H9 (cell line): Measurements from ENCODE around the gene ETV6. TPM values are rescaled to one million over a fixed set of nuclear protein-coding genes. Genes with fewer than 3 reads are reported as not detected.

ENCODE experiments used
- DNase-seq: peaks from one replicate; pipeline ENCODE4 v3.0.0-alpha.2; 2017
- H2AFZ ChIP-seq: one replicate; pipeline ENCODE4 v1.6.1; 2013; ENCODE audit warnings: mild to moderate bottlenecking, low read length, control low read depth, moderate library complexity
- H2AK5ac ChIP-seq: 2 replicates; pipeline ENCODE4 v1.6.1; 2013; ENCODE audit warnings: low read length, control low read depth, mixed read lengths; ENCODE audit not compliant: insufficient read length
- H2BK120ac ChIP-seq: one replicate; pipeline ENCODE4 v1.6.1; 2013; ENCODE audit warnings: low read depth, mild to moderate bottlenecking, low read length, control low read depth, inconsistent platforms; ENCODE audit not compliant: poor library complexity, severe bottlenecking
- H2BK12ac ChIP-seq: 2 replicates; pipeline ENCODE4 v1.6.1; 2013; ENCODE audit warnings: low read length, control low read depth, mixed read lengths, low read depth; ENCODE audit not compliant: insufficient read length
- H2BK15ac ChIP-seq: 2 replicates; pipeline ENCODE4 v1.6.1; 2013; ENCODE audit warnings: low read depth, low read length, control low read depth
- H2BK20ac ChIP-seq: one replicate; pipeline ENCODE4 v1.6.1; 2013; ENCODE audit warnings: low read depth, mild to moderate bottlenecking, low read length, control low read depth, inconsistent platforms; ENCODE audit not compliant: poor library complexity, severe bottlenecking
- H2BK5ac ChIP-seq: 2 replicates; pipeline ENCODE4 v1.6.1; 2013; ENCODE audit warnings: low read length, control low read depth, mixed read lengths; ENCODE audit not compliant: insufficient read length
- H3K14ac ChIP-seq: 2 replicates; pipeline ENCODE4 v1.6.1; 2013; ENCODE audit warnings: low read length, control low read depth; ENCODE audit not compliant: insufficient read depth
- H3K18ac ChIP-seq: 2 replicates; pipeline ENCODE4 v1.6.1; 2013; ENCODE audit warnings: low read depth, mild to moderate bottlenecking, mixed read lengths, low read length, control low read depth; ENCODE audit not compliant: insufficient read length
- H3K23ac ChIP-seq: 2 replicates; pipeline ENCODE4 v1.6.1; 2013; ENCODE audit warnings: low read length, control low read depth, mixed read lengths, low read depth; ENCODE audit not compliant: insufficient read length
- H3K23me2 ChIP-seq: 2 replicates; pipeline ENCODE4 v1.6.1; 2013; ENCODE audit warnings: low read depth, mild to moderate bottlenecking, mixed read lengths, low read length, control low read depth; ENCODE audit not compliant: insufficient read length, poor library complexity, severe bottlenecking
- H3K27ac ChIP-seq: 2 replicates; pipeline ENCODE4 v1.5.1; 2013; ENCODE audit warnings: low read length, control low read depth, mixed read lengths, low read depth; ENCODE audit not compliant: insufficient read length
- H3K27me3 ChIP-seq: 2 replicates; pipeline ENCODE4 v1.6.1; 2013; ENCODE audit warnings: low read length, control low read depth, inconsistent platforms; ENCODE audit not compliant: insufficient read depth
- H3K4ac ChIP-seq: 2 replicates; pipeline ENCODE4 v1.6.1; 2013; ENCODE audit warnings: low read depth, mild to moderate bottlenecking, control low read depth, inconsistent platforms, low read length, moderate library complexity
- H3K4me1 ChIP-seq: 2 replicates; pipeline ENCODE4 v1.6.1; 2013; ENCODE audit warnings: low read length, control low read depth, inconsistent platforms; ENCODE audit not compliant: insufficient read depth
- H3K4me2 ChIP-seq: 2 replicates; pipeline ENCODE4 v1.6.1; 2013; ENCODE audit warnings: low read length, control low read depth, mixed read lengths; ENCODE audit not compliant: insufficient read length, insufficient read depth
- H3K56ac ChIP-seq: 2 replicates; pipeline ENCODE4 v1.6.1; 2013; ENCODE audit warnings: low read depth, mild to moderate bottlenecking, mixed read lengths, low read length, control low read depth; ENCODE audit not compliant: insufficient read length
- H3K79me1 ChIP-seq: 2 replicates; pipeline ENCODE4 v1.6.1; 2013; ENCODE audit warnings: low read depth, mild to moderate bottlenecking, moderate library complexity, low read length, control low read depth, inconsistent platforms; ENCODE audit not compliant: insufficient read depth, poor library complexity, severe bottlenecking
- H3K79me2 ChIP-seq: 2 replicates; pipeline ENCODE4 v1.6.1; 2013; ENCODE audit warnings: low read length, control low read depth, inconsistent platforms; ENCODE audit not compliant: insufficient read depth
- H3K9ac ChIP-seq: 2 replicates; pipeline ENCODE4 v1.6.1; 2013; ENCODE audit warnings: low read length, control low read depth, mixed read lengths; ENCODE audit not compliant: insufficient read length; ENCODE audit errors: extremely low read depth
- H3K9me3 ChIP-seq: one replicate; pipeline ENCODE4 v1.6.1; 2013; ENCODE audit warnings: low read depth, low read length, inconsistent platforms; ENCODE audit not compliant: control insufficient read depth
- H3T11ph ChIP-seq: one replicate; pipeline ENCODE4 v1.6.1; 2013; ENCODE audit warnings: mild to moderate bottlenecking, low read length, control low read depth, inconsistent platforms
- H4K20me1 ChIP-seq: one replicate; pipeline ENCODE4 v1.6.1; 2013; ENCODE audit not compliant: control insufficient read depth, insufficient read length, insufficient read depth
- H4K5ac ChIP-seq: 2 replicates; pipeline ENCODE4 v1.6.1; 2013; ENCODE audit warnings: low read depth, mild to moderate bottlenecking, mixed read lengths, low read length, control low read depth; ENCODE audit not compliant: insufficient read length
- H4K8ac ChIP-seq: replicated peaks from 2 replicates; pipeline ENCODE4 v1.6.1; 2013; ENCODE audit warnings: low read length, control low read depth, mixed read lengths, low read depth; ENCODE audit not compliant: insufficient read length
- H4K91ac ChIP-seq: 2 replicates; pipeline ENCODE4 v1.6.1; 2013; ENCODE audit warnings: low read depth, mild to moderate bottlenecking, moderate library complexity, mixed read lengths, low read length, control low read depth; ENCODE audit not compliant: insufficient read length
- H3K27ac Mint-ChIP-seq, 3 experiments: 2 replicates in 2 of 3; 3 replicates in 1 of 3; pipeline ENCODE4 v1.8.0; 2020 to 2021; ENCODE audit warnings: mixed read lengths in 3 of 3, mild to moderate bottlenecking in 1 of 3, moderate library complexity in 1 of 3
- H3K27me3 Mint-ChIP-seq: 2 replicates; pipeline ENCODE4 v1.8.0; 2021; ENCODE audit warnings: low read depth, mild to moderate bottlenecking, moderate library complexity, mixed read lengths
- H3K36me3 Mint-ChIP-seq, 3 experiments: 2 replicates in 2 of 3; 3 replicates in 1 of 3; pipeline ENCODE4 v1.8.0; 2020 to 2021; ENCODE audit warnings: low read depth in 3 of 3, mixed read lengths in 3 of 3; ENCODE audit not compliant: insufficient read depth in 1 of 3
- H3K4me1 Mint-ChIP-seq, 2 experiments: 2 replicates each; pipeline ENCODE4 v1.8.0; 2020; ENCODE audit warnings: mixed read lengths in 2 of 2
- H3K4me3 Mint-ChIP-seq, 2 experiments: 2 replicates in 1 of 2; 3 replicates in 1 of 2; pipeline ENCODE4 v1.8.0; 2020 to 2021; ENCODE audit warnings: mild to moderate bottlenecking in 2 of 2, mixed read lengths in 2 of 2, moderate library complexity in 1 of 2
- H3K9me3 Mint-ChIP-seq, 2 experiments: 2 replicates in 1 of 2; 3 replicates in 1 of 2; pipeline ENCODE4 v1.8.0; 2020; ENCODE audit warnings: mild to moderate bottlenecking in 2 of 2, mixed read lengths in 2 of 2, moderate library complexity in 1 of 2
- WGBS: extraction: QIAGEN DNeasy Blood & Tissue Kit; methylation state at CpG from one replicate; pipeline ENCODE4 v1.1.7; 2013; ENCODE audit warnings: missing lambda C conversion rate, low lambda C conversion rate, mixed read lengths; ENCODE audit not compliant: insufficient read length; ENCODE audit errors: extremely low coverage; 5-methylcytosine and 5-hydroxymethylcytosine counted together
- total RNA-seq: library from RNA; stranded (reverse); gene quantifications from 2 replicates; pipeline ENCODE4 v1.2.1, GENCODE V29; 2021
- TF ChIP-seq, protein P1 (sequence below): fragments of 200-600 bp; sonication (generic); conservative IDR thresholded peaks from 3 replicates; pipeline ENCODE4 v1.8.0; 2021; ENCODE audit warnings: antibody characterized with exemption, mild to moderate bottlenecking

ETV6 gene
- total RNA-seq, 1 experiment from 2014 or later: 28.7 TPM

DNA sequence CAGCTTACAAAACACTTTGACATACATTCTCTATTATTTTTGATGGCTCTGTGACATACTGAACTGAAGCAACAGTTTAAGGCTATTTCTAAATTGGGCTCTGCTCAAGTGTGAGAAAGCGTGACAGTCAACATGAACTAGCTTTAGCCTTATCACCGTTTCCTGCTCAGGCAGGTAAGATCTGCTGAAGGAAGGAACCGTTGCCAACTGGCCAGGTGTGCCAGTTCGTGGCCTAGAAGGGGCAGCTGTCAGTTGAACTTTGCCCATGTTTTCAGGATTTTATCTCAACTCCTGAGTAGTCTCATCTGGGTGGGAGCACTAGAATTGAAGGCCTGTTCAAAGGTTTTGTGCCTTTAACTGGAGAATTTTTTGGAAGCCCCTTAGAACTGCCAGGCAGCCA is 79.5 kb downstream of the ETV6 start:
- Histone ChIP-seq H3K4ac (no peak overlapping the region), H3K23ac (no peak overlapping the region), H3K56ac (no peak overlapping the region), H4K91ac (no peak overlapping the region), H4K5ac (no peak overlapping the region), H3K79me2 (no peaks in the 10 kb centered on the region), H2AK5ac (no peak overlapping the region), H2BK15ac (no peak overlapping the region), H3K18ac (no peak overlapping the region), H3K79me1 (no peaks in the 10 kb centered on the region), H2AFZ (no peak overlapping the region), H3K9me3 (no peaks in the 10 kb centered on the region), H2BK5ac (no peak overlapping the region), H2BK20ac (no peak overlapping the region), H4K8ac (no peak overlapping the region), H3K9ac (no peak overlapping the region), H3K23me2 (no peaks in the 10 kb centered on the region), H3K27me3 (no peaks in the 10 kb centered on the region), H3K4me2 (no peak overlapping the region), H3K14ac (no peak overlapping the region), H2BK120ac (no peak overlapping the region), H2BK12ac (no peak overlapping the region), H3T11ph (no peak overlapping the region), H3K27ac (no peak overlapping the region), H4K20me1 (no peaks in the 10 kb centered on the region), H3K4me1 (peaks cover 3% of the 10 kb centered on the region; the same call in 1 of the 2 replicates)
- H3K27me3 Mint-ChIP-seq: no peaks in the 10 kb centered on the region
- no peak for DNase-seq
- no CpG with 5 or more reads among the region's 4 CpGs for WGBS
- H3K36me3 Mint-ChIP-seq: no peaks in the 10 kb centered on the region; a peak in 2 of 7 replicates
- peak overlapping the region in 1 of 3 experiments; percentile 16; a peak in 1 of 7 replicates for H3K27ac Mint-ChIP-seq
- no peaks in the 10 kb centered on the region for H3K9me3 Mint-ChIP-seq
- no peak overlapping the region for H3K4me3 Mint-ChIP-seq
- TF ChIP-seq, protein P1, sequence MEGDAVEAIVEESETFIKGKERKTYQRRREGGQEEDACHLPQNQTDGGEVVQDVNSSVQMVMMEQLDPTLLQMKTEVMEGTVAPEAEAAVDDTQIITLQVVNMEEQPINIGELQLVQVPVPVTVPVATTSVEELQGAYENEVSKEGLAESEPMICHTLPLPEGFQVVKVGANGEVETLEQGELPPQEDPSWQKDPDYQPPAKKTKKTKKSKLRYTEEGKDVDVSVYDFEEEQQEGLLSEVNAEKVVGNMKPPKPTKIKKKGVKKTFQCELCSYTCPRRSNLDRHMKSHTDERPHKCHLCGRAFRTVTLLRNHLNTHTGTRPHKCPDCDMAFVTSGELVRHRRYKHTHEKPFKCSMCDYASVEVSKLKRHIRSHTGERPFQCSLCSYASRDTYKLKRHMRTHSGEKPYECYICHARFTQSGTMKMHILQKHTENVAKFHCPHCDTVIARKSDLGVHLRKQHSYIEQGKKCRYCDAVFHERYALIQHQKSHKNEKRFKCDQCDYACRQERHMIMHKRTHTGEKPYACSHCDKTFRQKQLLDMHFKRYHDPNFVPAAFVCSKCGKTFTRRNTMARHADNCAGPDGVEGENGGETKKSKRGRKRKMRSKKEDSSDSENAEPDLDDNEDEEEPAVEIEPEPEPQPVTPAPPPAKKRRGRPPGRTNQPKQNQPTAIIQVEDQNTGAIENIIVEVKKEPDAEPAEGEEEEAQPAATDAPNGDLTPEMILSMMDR: no peak
- peaks cover 25 to 32% of the 10 kb centered on the region in 2 experiments for H3K4me1 Mint-ChIP-seq
